HUES6 (cell line): ENCODE measurements around the gene HOXD10.
A peak's percentile ranks its signal among the peaks of the same experiment; 100 is the strongest.

Experiments
- H3K27ac ChIP-seq: 2 replicates; pipeline ENCODE4 v1.7.0; 2013; ENCODE audit warnings: low read depth, mild to moderate bottlenecking, low read length, inconsistent platforms
- H3K27me3 ChIP-seq: 2 replicates; pipeline ENCODE4 v1.6.1; 2013; ENCODE audit warnings: low read length; ENCODE audit not compliant: control insufficient read depth, insufficient read depth
- H3K36me3 ChIP-seq: 2 replicates; pipeline ENCODE4 v1.6.1; 2013; ENCODE audit warnings: low read length; ENCODE audit not compliant: control insufficient read depth, insufficient read depth
- H3K4me1 ChIP-seq: 2 replicates; pipeline ENCODE4 v1.6.1; 2013; ENCODE audit warnings: low read length; ENCODE audit not compliant: control insufficient read depth, insufficient read depth
- H3K4me3 ChIP-seq: 2 replicates; pipeline ENCODE4 v1.5.1; 2013; ENCODE audit warnings: low read depth, low read length
- H3K9ac ChIP-seq: one replicate; pipeline ENCODE4 v1.6.1; 2013; ENCODE audit warnings: mild to moderate bottlenecking, low read length
- H3K9me3 ChIP-seq: 2 replicates; pipeline ENCODE4 v1.6.1; 2013; ENCODE audit warnings: low read depth, low read length; ENCODE audit not compliant: control insufficient read depth, insufficient read depth

The HOXD10 gene

GRCh38 chr2:176091329-176092258 lies 25.0 kb upstream of the HOXD10 start:
- no peaks in the 10 kb centered on the region for H3K36me3 ChIP-seq
- H3K9me3 ChIP-seq: no peaks in the 10 kb centered on the region
- H3K27ac ChIP-seq: no peak overlapping the region
- peak overlapping the region; percentile 42 for H3K4me3 ChIP-seq
- peaks cover 27% of the 10 kb centered on the region for H3K4me1 ChIP-seq
- H3K9ac ChIP-seq: no peak overlapping the region
- H3K27me3 ChIP-seq: peaks cover 100% of the 10 kb centered on the region

- H3K4me3 ChIP-seq: peak within 1 kb of the TSS; percentile 48
- no peak within 1 kb of the TSS for H3K27ac ChIP-seq
- H3K9ac ChIP-seq: no peak within 1 kb of the TSS
- peaks cover 100% of the 10 kb centered on the region for H3K27me3 ChIP-seq
- no peaks in the 10 kb centered on the region for H3K36me3 ChIP-seq
- H3K4me1 ChIP-seq: peaks cover 30% of the 10 kb centered on the region
- H3K9me3 ChIP-seq: no peaks in the 10 kb centered on the region
Observed at GRCh38 chr2:176092270-176093144, 24.1 kb upstream of the HOXD10 start, which contains the start of gene HOXD13. HOXD13 (plus strand) TSS chr2:176092721; CDS start chr2:176092891, 170 bp downstream.

GRCh38 chr2:176093145-176093897 lies 23.3 kb upstream of the HOXD10 start:
- Histone ChIP-seq H3K9me3 (no peaks in the 10 kb centered on the region), H3K36me3 (no peaks in the 10 kb centered on the region), H3K4me1 (peaks cover 35% of the 10 kb centered on the region), H3K27ac (no peak overlapping the region), H3K9ac (no peak overlapping the region), H3K27me3 (peaks cover 100% of the 10 kb centered on the region), H3K4me3 (peak overlapping the region; percentile 48)

GRCh38 chr2:176093898-176094249 lies 22.7 kb upstream of the HOXD10 start:
- Histone ChIP-seq H3K9ac (no peak overlapping the region), H3K27ac (no peak overlapping the region), H3K36me3 (no peaks in the 10 kb centered on the region), H3K4me3 (peak overlapping the region; percentile 48), H3K27me3 (peaks cover 100% of the 10 kb centered on the region), H3K9me3 (no peaks in the 10 kb centered on the region), H3K4me1 (peaks cover 36% of the 10 kb centered on the region)

- Histone ChIP-seq H3K4me1 (peaks cover 38% of the 10 kb centered on the region), H3K9me3 (no peaks in the 10 kb centered on the region), H3K36me3 (no peaks in the 10 kb centered on the region), H3K9ac (no peak overlapping the region), H3K4me3 (peak overlapping the region; percentile 4; the same call in 1 of the 2 replicates), H3K27me3 (peaks cover 100% of the 10 kb centered on the region), H3K27ac (no peak overlapping the region)
Observed at GRCh38 chr2:176094349-176094748, 22.2 kb upstream of the HOXD10 start.

GRCh38 chr2:176095421-176095820 lies 21.2 kb upstream of the HOXD10 start:
- no peaks in the 10 kb centered on the region for H3K9me3 ChIP-seq
- H3K36me3 ChIP-seq: no peaks in the 10 kb centered on the region
- H3K9ac ChIP-seq: no peak overlapping the region
- no peak overlapping the region for H3K27ac ChIP-seq
- H3K4me3 ChIP-seq: no peak overlapping the region
- peaks cover 100% of the 10 kb centered on the region for H3K27me3 ChIP-seq
- H3K4me1 ChIP-seq: peaks cover 47% of the 10 kb centered on the region

DNA sequence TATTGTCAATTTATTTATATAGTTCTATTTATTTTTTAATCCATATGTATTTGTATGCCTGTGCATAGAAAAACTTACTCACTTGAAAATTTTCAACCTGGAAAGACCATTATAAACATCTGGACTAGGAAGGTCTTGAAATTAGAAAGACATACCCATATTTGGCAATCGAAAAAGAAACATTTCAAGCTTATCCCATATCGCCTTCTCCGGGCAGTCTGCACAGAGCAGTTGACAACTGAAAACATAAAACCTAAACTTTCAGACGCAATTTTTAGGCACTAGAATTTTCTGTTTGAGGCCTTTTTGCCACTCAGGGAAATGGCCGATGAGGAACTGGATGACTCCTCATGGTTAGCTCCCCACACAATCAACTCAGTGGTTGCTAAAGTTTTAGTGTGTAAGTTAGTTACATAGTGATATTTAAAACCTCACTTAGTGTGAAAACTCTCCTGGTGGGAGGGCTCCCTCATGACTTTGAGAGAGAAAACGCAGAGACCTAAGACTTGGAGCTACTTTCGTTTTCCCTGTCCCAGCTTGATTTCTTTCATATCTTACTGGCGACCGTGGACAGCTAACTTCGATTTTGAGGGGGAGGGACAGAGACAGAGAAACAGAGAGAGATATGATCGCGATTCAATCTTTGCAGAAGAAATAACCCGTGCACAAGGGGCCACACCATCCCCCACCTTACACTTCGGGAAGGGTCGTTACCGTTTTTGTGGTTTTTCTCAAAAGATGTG lies 20.2 kb upstream of the HOXD10 start:
- Histone ChIP-seq H3K4me3 (peak overlapping the region; percentile 53), H3K4me1 (peaks cover 51% of the 10 kb centered on the region), H3K9ac (peak overlapping the region; percentile 54), H3K9me3 (no peaks in the 10 kb centered on the region), H3K27me3 (peaks cover 100% of the 10 kb centered on the region), H3K36me3 (no peaks in the 10 kb centered on the region), H3K27ac (no peak overlapping the region)

- H3K9ac ChIP-seq: peak overlapping the region; percentile 60
- H3K27me3 ChIP-seq: peaks cover 100% of the 10 kb centered on the region
- no peaks in the 10 kb centered on the region for H3K9me3 ChIP-seq
- H3K4me3 ChIP-seq: peak overlapping the region; percentile 53
- no peak overlapping the region; the same call in 1 of the 2 replicates for H3K27ac ChIP-seq
- H3K4me1 ChIP-seq: peaks cover 44% of the 10 kb centered on the region
- no peaks in the 10 kb centered on the region for H3K36me3 ChIP-seq
Observed at GRCh38 chr2:176096986-176097819, 19.4 kb upstream of the HOXD10 start.

DNA sequence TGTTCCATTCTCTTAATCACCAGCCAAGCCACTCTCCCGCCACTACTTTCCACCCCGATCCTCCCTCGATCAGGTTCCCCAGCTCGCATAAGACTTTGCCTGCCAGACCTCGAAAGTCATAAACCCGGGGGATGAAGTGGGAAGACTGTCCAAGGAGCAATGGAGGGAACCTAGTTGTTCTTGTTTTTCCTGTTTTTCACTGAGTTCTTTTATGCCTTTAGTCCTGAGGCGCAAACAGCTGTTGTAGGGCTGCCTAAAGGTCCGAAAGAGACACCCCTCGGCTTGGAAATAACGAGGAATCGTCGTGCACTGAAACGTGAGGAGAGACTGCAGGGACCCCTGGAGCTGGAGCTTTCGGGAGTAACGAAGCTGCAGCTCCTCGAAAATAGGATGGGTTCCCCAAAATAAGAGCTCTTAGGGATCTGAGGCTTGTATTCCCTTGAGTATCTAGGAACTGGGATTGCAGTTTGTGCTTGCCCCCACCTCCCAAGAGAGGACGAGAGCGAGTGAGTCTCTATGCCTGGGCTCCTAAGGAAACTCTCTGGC lies 18.7 kb upstream of the HOXD10 start:
- Histone ChIP-seq H3K9ac (peak overlapping the region; percentile 20), H3K36me3 (no peaks in the 10 kb centered on the region), H3K27ac (no peak overlapping the region), H3K27me3 (peaks cover 100% of the 10 kb centered on the region), H3K4me3 (peak overlapping the region; percentile 48), H3K4me1 (peaks cover 44% of the 10 kb centered on the region), H3K9me3 (no peaks in the 10 kb centered on the region)
